ENCODE measurements around the gene LRRC8B. TPM values are rescaled to one million over a fixed set of nuclear protein-coding genes. Genes with fewer than 3 reads are reported as not detected.

LRRC8B gene
- total RNA-seq, 1 donor from 2014 or later: 6.4 TPM

- no peak overlapping the region for H3K27ac ChIP-seq (ENCODE audit: low read depth, low read length)
- Mint-ChIP-seq H3K36me3 (ENCODE audit: low read depth, unreplicated experiment) (no peaks in the 10 kb centered on the region), H3K4me1 (ENCODE audit: low read depth, unreplicated experiment) (peaks cover 6% of the 10 kb centered on the region), H3K4me3 (ENCODE audit: unreplicated experiment) (no peak overlapping the region), H3K27me3 (ENCODE audit: low read depth, unreplicated experiment) (no peaks in the 10 kb centered on the region), H3K9me3 (ENCODE audit: unreplicated experiment) (peaks cover 7% of the 10 kb centered on the region), H3K27ac (ENCODE audit: unreplicated experiment) (no peak overlapping the region)
- no peak overlapping the region for H3K4me3 ChIP-seq (ENCODE audit: insufficient read depth, low read depth, low read length)
- no peaks in the 10 kb centered on the region for H3K79me2 ChIP-seq (ENCODE audit: insufficient read depth, low read length)
- FAIRE-seq (no peak), DNase-seq (ENCODE audit: low read depth) (no peak)
- no peaks in the 10 kb centered on the region for H3K9me3 ChIP-seq (ENCODE audit: insufficient read depth, low read depth, low read length)
- no peak overlapping the region for H2AFZ ChIP-seq (ENCODE audit: low read depth, low read length)
- H4K20me1 ChIP-seq (ENCODE audit: insufficient read depth, low read length): no peaks in the 10 kb centered on the region
- TF ChIP-seq, protein P1, sequence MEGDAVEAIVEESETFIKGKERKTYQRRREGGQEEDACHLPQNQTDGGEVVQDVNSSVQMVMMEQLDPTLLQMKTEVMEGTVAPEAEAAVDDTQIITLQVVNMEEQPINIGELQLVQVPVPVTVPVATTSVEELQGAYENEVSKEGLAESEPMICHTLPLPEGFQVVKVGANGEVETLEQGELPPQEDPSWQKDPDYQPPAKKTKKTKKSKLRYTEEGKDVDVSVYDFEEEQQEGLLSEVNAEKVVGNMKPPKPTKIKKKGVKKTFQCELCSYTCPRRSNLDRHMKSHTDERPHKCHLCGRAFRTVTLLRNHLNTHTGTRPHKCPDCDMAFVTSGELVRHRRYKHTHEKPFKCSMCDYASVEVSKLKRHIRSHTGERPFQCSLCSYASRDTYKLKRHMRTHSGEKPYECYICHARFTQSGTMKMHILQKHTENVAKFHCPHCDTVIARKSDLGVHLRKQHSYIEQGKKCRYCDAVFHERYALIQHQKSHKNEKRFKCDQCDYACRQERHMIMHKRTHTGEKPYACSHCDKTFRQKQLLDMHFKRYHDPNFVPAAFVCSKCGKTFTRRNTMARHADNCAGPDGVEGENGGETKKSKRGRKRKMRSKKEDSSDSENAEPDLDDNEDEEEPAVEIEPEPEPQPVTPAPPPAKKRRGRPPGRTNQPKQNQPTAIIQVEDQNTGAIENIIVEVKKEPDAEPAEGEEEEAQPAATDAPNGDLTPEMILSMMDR (IDR thresholded peaks at IDR 0.05; ENCODE audit: insufficient read depth, low read depth, low read length): no peak
- TF ChIP-seq EZH2 (IDR thresholded peaks at IDR 0.05; ENCODE audit: insufficient read depth, low read length): no peak
- no peak overlapping the region for H3K4me2 ChIP-seq (ENCODE audit: low read length)
- H3K9ac ChIP-seq (ENCODE audit: low read length): no peak overlapping the region
- H3K27me3 ChIP-seq (ENCODE audit: insufficient read depth, low read length): no peaks in the 10 kb centered on the region
- H3K4me1 ChIP-seq (ENCODE audit: insufficient read depth, low read length): peaks cover 8% of the 10 kb centered on the region
- no peaks in the 10 kb centered on the region for H3K36me3 ChIP-seq (ENCODE audit: insufficient read depth, low read length)
Measured at GRCh38 chr1:89512996-89513720, 11.5 kb upstream of the LRRC8B start.

DNA sequence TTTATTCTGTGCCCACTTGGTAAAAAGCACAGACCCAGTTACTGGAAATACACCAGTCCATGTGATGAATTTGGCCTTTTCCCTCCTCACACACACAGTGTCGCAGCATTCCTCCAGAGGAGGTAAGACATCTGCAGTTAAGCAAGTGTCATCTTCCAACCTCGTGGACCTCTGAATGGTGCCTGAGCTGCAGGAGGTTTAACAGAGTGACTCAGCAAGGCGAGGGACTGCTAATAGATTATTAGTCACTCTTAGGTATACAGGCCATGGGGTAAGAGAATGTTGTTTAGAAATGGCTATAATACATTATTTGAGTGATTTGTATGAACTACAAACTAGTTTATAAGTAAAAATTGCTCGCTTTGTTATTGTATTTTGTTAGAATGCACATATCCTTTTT is 8.6 kb upstream of the LRRC8B start:
- FAIRE-seq (peak; percentile 41), DNase-seq (ENCODE audit: low read depth) (peak; percentile 64)
- Histone ChIP-seq H2AFZ (ENCODE audit: low read depth, low read length) (no peak overlapping the region), H3K36me3 (ENCODE audit: insufficient read depth, low read length) (no peaks in the 10 kb centered on the region), H3K27me3 (ENCODE audit: insufficient read depth, low read length) (peaks cover 2% of the 10 kb centered on the region), H3K9me3 (ENCODE audit: insufficient read depth, low read depth, low read length) (no peaks in the 10 kb centered on the region), H3K9ac (ENCODE audit: low read length) (no peak overlapping the region), H3K27ac (ENCODE audit: low read depth, low read length) (no peak overlapping the region), H3K4me1 (ENCODE audit: insufficient read depth, low read length) (peaks cover 15% of the 10 kb centered on the region), H3K4me3 (ENCODE audit: insufficient read depth, low read depth, low read length) (no peak overlapping the region), H3K4me2 (ENCODE audit: low read length) (no peak overlapping the region), H4K20me1 (ENCODE audit: insufficient read depth, low read length) (no peaks in the 10 kb centered on the region), H3K79me2 (ENCODE audit: insufficient read depth, low read length) (no peaks in the 10 kb centered on the region)
- TF ChIP-seq, protein P1 (IDR thresholded peaks at IDR 0.05; ENCODE audit: insufficient read depth, low read depth, low read length): no peak
- no peak for TF ChIP-seq EZH2 (IDR thresholded peaks at IDR 0.05; ENCODE audit: insufficient read depth, low read length)
- no peak overlapping the region for H3K4me3 Mint-ChIP-seq (ENCODE audit: unreplicated experiment)
- no peaks in the 10 kb centered on the region for H3K36me3 Mint-ChIP-seq (ENCODE audit: low read depth, unreplicated experiment)
- H3K9me3 Mint-ChIP-seq (ENCODE audit: unreplicated experiment): peaks cover 4% of the 10 kb centered on the region
- H3K27me3 Mint-ChIP-seq (ENCODE audit: low read depth, unreplicated experiment): no peaks in the 10 kb centered on the region
- peaks cover 6% of the 10 kb centered on the region for H3K4me1 Mint-ChIP-seq (ENCODE audit: low read depth, unreplicated experiment)
- H3K27ac Mint-ChIP-seq (ENCODE audit: unreplicated experiment): no peak overlapping the region

GRCh38 chr1:89518221-89518631 is 6.4 kb upstream of the LRRC8B start:
- Histone ChIP-seq H3K79me2 (ENCODE audit: insufficient read depth, low read length) (no peaks in the 10 kb centered on the region), H3K4me1 (ENCODE audit: insufficient read depth, low read length) (peaks cover 15% of the 10 kb centered on the region), H2AFZ (ENCODE audit: low read depth, low read length) (no peak overlapping the region), H4K20me1 (ENCODE audit: insufficient read depth, low read length) (no peaks in the 10 kb centered on the region), H3K4me3 (ENCODE audit: insufficient read depth, low read depth, low read length) (no peak overlapping the region), H3K9ac (ENCODE audit: low read length) (no peak overlapping the region), H3K27ac (ENCODE audit: low read depth, low read length) (no peak overlapping the region), H3K36me3 (ENCODE audit: insufficient read depth, low read length) (no peaks in the 10 kb centered on the region), H3K9me3 (ENCODE audit: insufficient read depth, low read depth, low read length) (no peaks in the 10 kb centered on the region), H3K4me2 (ENCODE audit: low read length) (no peak overlapping the region), H3K27me3 (ENCODE audit: insufficient read depth, low read length) (peaks cover 2% of the 10 kb centered on the region)
- Mint-ChIP-seq H3K27ac (ENCODE audit: unreplicated experiment) (no peak overlapping the region), H3K36me3 (ENCODE audit: low read depth, unreplicated experiment) (no peaks in the 10 kb centered on the region), H3K4me3 (ENCODE audit: unreplicated experiment) (no peak overlapping the region), H3K27me3 (ENCODE audit: low read depth, unreplicated experiment) (no peaks in the 10 kb centered on the region), H3K4me1 (ENCODE audit: low read depth, unreplicated experiment) (peaks cover 6% of the 10 kb centered on the region), H3K9me3 (ENCODE audit: unreplicated experiment) (peaks cover 4% of the 10 kb centered on the region)
- DNase-seq (ENCODE audit: low read depth) (no peak), FAIRE-seq (no peak)
- TF ChIP-seq, protein P1 (IDR thresholded peaks at IDR 0.05; ENCODE audit: insufficient read depth, low read depth, low read length): no peak
- TF ChIP-seq EZH2 (IDR thresholded peaks at IDR 0.05; ENCODE audit: insufficient read depth, low read length): no peak

Measured in astrocyte (in vitro differentiated cells and primary cell).